ENCODE measurements around the gene UVRAG. TPM values are rescaled to one million over a fixed set of nuclear protein-coding genes. Genes with fewer than 3 reads are reported as not detected.

Gene UVRAG
- total RNA-seq, 1 experiment from 2014 or later: 13.0 TPM

DNA sequence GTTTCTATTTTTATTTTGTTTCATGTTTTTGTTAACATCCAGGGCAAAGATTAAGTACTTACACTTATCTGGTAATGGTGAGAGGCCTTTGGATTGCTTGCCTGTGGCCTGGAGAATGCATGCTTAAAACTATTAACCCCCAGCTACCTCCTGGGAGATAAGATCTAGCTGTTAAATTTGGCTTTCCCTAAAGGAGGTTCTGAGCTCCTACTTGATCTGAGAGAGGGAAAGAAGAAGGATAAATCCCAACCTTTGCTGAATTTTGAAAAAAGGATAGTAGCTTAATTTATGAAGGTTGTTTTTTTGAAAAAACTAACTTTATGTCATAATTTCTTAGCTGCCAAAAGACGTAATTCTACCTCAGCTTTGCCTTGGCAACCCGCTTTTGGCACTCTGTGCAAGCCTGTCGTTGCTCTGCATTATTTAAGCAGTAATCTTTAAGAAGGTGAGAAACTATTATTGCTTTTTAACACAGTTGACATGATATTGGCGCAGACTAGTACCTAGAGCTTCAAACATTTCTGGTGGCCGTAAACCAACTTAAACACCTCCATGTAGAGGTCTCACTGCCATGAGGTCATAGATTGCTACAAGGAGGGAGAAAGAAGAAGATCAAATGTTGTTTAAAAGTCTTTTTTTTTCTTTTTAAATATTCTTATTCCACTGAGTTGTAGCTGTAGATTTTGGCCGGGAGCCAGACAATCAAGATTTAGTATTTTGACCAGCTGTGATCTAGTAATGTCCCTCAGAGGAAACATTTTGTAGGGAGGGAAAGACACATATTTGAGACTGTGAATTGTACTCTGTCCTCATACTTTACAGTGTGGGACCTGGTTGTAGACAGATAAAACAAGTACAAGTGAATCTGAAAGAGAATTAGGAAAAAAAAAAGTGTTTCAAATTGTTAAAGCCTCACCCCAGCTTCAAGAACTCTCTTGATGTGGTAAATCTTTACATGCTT lies 316.9 kb downstream of the UVRAG start:
- Histone ChIP-seq H3K4me3 (ENCODE audit: low read length) (no peak overlapping the region), H3K9me2 (replicated peaks; ENCODE audit: low read length) (no peaks in the 10 kb centered on the region), H3K27ac (ENCODE audit: low read length) (no peak overlapping the region), H4K20me1 (ENCODE audit: low read length) (no peaks in the 10 kb centered on the region), H3K9ac (ENCODE audit: low read length) (no peak overlapping the region), H2AFZ (ENCODE audit: low read length) (no peak overlapping the region), H3F3A (ENCODE audit: low read length, unreplicated experiment) (no peaks in the 10 kb centered on the region), H3K79me2 (ENCODE audit: low read length) (no peaks in the 10 kb centered on the region), H3K4me2 (ENCODE audit: low read length) (no peak overlapping the region), H3K9me3 (ENCODE audit: low read length) (no peaks in the 10 kb centered on the region), H3K36me3 (ENCODE audit: low read depth, low read length) (no peaks in the 10 kb centered on the region), H3K4me1 (ENCODE audit: insufficient read depth, low read length) (no peaks in the 10 kb centered on the region), H3K27me3 (ENCODE audit: low read length) (no peaks in the 10 kb centered on the region)
- ATAC-seq (no peak), DNase-seq (no peak)
- TF ChIP-seq CTCF (conservative IDR thresholded peaks at IDR 0.05; ENCODE audit: low read depth, low read length) (no peak), EZH2 (IDR thresholded peaks at IDR 0.05; ENCODE audit: low read length, unreplicated experiment) (no peak), EZH2phosphoT487 (IDR thresholded peaks at IDR 0.05; ENCODE audit: borderline replicate concordance, low read length) (no peak)
- BruUV-seq (replicated peaks): no TSS peak
- intact Hi-C loops (cut with micrococcal nuclease): no loop called here
- ChIA-PET POLR2A (ENCODE audit: unreplicated experiment) (no interaction called here), CTCF (no interaction called here)

GRCh38 chr11:76134239-76134638 lies 319.2 kb downstream of the UVRAG start:
- no peaks in the 10 kb centered on the region for H3K9me3 ChIP-seq (ENCODE audit: low read length)
- CTCF ChIA-PET: interaction anchor here (0.6 kb wide), 1 partner anchor 265 kb away, joined by 3 read pairs; no protein-coding TSS in a partner anchor
- POLR2A ChIA-PET (ENCODE audit: unreplicated experiment): no interaction called here
- no peak overlapping the region for H3K27ac ChIP-seq (ENCODE audit: low read length)
- no peaks in the 10 kb centered on the region for H3K9me2 ChIP-seq (replicated peaks; ENCODE audit: low read length)
- H3K79me2 ChIP-seq (ENCODE audit: low read length): no peaks in the 10 kb centered on the region
- no peaks in the 10 kb centered on the region for H3K36me3 ChIP-seq (ENCODE audit: low read depth, low read length)
- H3F3A ChIP-seq (ENCODE audit: low read length, unreplicated experiment): no peaks in the 10 kb centered on the region
- H3K4me2 ChIP-seq (ENCODE audit: low read length): no peak overlapping the region
- H3K4me1 ChIP-seq (ENCODE audit: insufficient read depth, low read length): no peaks in the 10 kb centered on the region
- intact Hi-C loops (cut with micrococcal nuclease): no loop called here
- DNase-seq (no peak), ATAC-seq (no peak)
- no peak overlapping the region for H3K9ac ChIP-seq (ENCODE audit: low read length)
- H2AFZ ChIP-seq (ENCODE audit: low read length): no peak overlapping the region
- H4K20me1 ChIP-seq (ENCODE audit: low read length): no peaks in the 10 kb centered on the region
- no peak overlapping the region for H3K4me3 ChIP-seq (ENCODE audit: low read length)
- no peaks in the 10 kb centered on the region for H3K27me3 ChIP-seq (ENCODE audit: low read length)
- TF ChIP-seq CTCF (conservative IDR thresholded peaks at IDR 0.05; ENCODE audit: low read depth, low read length): no peak
- TF ChIP-seq EZH2 (IDR thresholded peaks at IDR 0.05; ENCODE audit: low read length, unreplicated experiment): no peak
- TF ChIP-seq EZH2phosphoT487 (IDR thresholded peaks at IDR 0.05; ENCODE audit: borderline replicate concordance, low read length): no peak
- BruUV-seq (replicated peaks): no TSS peak

DNA sequence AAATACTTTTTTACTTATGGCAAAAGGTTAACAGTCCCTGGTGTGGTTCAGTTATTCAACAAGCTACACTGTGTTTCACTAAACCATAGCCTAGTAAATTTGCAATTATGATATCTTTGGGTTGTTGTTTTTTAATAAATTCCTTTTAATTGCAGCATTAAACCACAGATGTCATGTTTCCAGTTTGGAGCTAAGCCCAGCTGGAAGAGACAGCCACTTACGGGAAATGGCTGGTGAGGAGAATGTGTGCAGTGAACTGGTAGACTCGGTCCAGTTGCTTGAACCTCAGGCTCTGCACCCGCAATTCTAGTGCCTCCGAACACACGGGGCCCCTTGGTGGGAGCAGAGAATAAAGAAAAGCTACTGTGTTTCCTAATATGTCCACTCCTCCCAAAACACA lies 320.5 kb downstream of the UVRAG start:
- TF ChIP-seq EZH2 (IDR thresholded peaks at IDR 0.05; ENCODE audit: low read length, unreplicated experiment) (no peak), CTCF (conservative IDR thresholded peaks at IDR 0.05; ENCODE audit: low read depth, low read length) (no peak), EZH2phosphoT487 (IDR thresholded peaks at IDR 0.05; ENCODE audit: borderline replicate concordance, low read length) (no peak)
- DNase-seq: no peak
- ATAC-seq: no peak
- H3K27ac ChIP-seq (ENCODE audit: low read length): no peak overlapping the region
- no peak overlapping the region for H3K4me2 ChIP-seq (ENCODE audit: low read length)
- CTCF ChIA-PET: no interaction called here
- POLR2A ChIA-PET (ENCODE audit: unreplicated experiment): no interaction called here
- H3K27me3 ChIP-seq (ENCODE audit: low read length): no peaks in the 10 kb centered on the region
- no peaks in the 10 kb centered on the region for H3F3A ChIP-seq (ENCODE audit: low read length, unreplicated experiment)
- no peak overlapping the region for H3K4me3 ChIP-seq (ENCODE audit: low read length)
- no peaks in the 10 kb centered on the region for H3K9me2 ChIP-seq (replicated peaks; ENCODE audit: low read length)
- H3K9ac ChIP-seq (ENCODE audit: low read length): no peak overlapping the region
- no peaks in the 10 kb centered on the region for H3K4me1 ChIP-seq (ENCODE audit: insufficient read depth, low read length)
- intact Hi-C loops (cut with micrococcal nuclease): no loop called here
- H4K20me1 ChIP-seq (ENCODE audit: low read length): no peaks in the 10 kb centered on the region
- no TSS peak for BruUV-seq (replicated peaks)
- no peaks in the 10 kb centered on the region for H3K79me2 ChIP-seq (ENCODE audit: low read length)
- H2AFZ ChIP-seq (ENCODE audit: low read length): no peak overlapping the region
- no peaks in the 10 kb centered on the region for H3K9me3 ChIP-seq (ENCODE audit: low read length)
- H3K36me3 ChIP-seq (ENCODE audit: low read depth, low read length): no peaks in the 10 kb centered on the region

Measured in PC-3 (cell line).